RPMI8226 (cell line): ENCODE measurements around the gene PGLYRP4.

ENCODE experiments used
- DNase-seq: peaks from one replicate; pipeline ENCODE4 v3.0.0-alpha.2; 2015

PGLYRP4 gene

GRCh38 chr1:153348511-153349362, at the start of gene PGLYRP4:
Gene PGLYRP4 (minus strand): TSS chr1:153348841. CDS start chr1:153347932, 909 bp downstream.
- no peak for DNase-seq

- DNase-seq, result no peak
Measured at GRCh38 chr1:153397924-153398651, 49.4 kb upstream of the PGLYRP4 start.

- DNase-seq, result no peak
Measured at GRCh38 chr1:153397051-153397923, 48.6 kb upstream of the PGLYRP4 start.

DNA sequence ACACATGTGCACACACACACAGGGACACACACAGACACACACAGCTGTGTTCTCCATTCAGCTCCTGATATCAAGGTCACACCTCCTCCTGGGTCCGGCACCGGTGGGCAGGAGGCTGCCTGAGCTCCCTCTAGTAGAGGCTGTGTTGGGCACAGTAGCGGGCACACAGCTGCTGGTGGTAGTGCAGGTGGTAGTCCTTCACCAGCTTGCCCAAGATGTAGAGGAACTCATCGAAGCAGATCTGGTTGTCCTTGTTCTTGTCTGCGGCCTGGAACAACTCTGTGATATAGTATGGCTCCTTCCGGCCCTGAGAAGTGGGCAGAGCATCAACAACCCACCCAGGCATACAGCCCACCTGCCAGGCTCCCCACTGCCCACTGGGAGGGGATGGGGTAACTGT, 47.8 kb upstream of the PGLYRP4 start:
- DNase-seq, result no peak

GRCh38 chr1:153395776-153396175, 47.1 kb upstream of the PGLYRP4 start:
- no peak for DNase-seq

- DNase-seq, result no peak
Measured at GRCh38 chr1:153395136-153395685, 46.6 kb upstream of the PGLYRP4 start.

GRCh38 chr1:153394391-153394790, 45.8 kb upstream of the PGLYRP4 start:
- DNase-seq, result no peak

GRCh38 chr1:153393926-153394325, 45.3 kb upstream of the PGLYRP4 start:
- DNase-seq, result no peak

DNA sequence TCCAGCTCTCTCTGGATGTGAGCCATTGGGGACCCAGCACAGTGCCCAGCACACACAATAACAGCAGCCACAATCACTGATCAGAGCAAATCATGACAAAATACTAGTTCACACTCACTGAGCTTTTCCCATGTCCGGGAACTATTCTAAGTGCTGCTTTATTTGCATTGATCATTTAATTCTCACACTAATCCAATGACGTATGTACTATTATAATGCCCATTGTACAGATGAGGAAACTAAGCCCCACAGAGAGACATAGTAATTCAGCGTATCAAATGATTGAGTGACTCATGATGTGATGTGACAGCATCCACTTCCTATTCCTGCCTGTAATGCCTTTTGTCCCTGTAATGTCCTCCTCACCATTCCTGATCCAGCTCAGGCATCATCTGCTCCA, 44.2 kb upstream of the PGLYRP4 start:
- DNase-seq, result no peak

DNA sequence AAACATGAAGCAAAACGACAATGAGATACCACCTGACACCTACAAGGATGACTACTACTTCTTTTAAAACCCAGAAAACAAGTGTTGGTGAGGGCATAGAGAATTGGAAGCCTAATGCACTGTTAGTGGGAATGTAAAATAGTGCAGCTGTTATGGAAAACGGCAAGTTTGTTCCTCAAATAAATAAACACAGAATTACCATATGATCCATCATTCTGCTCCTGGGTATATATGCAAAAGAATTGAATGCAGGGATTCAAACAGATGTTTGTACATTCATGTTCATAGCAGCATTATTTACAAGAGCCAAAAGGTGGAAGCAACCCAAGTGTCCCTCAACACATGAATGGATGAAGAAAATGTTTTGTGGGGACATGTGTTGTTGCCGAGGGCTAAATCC, 43.6 kb upstream of the PGLYRP4 start:
- DNase-seq, result no peak

- DNase-seq, result peak; percentile 64
Measured at GRCh38 chr1:153390938-153391710, 42.5 kb upstream of the PGLYRP4 start, which contains the start of gene S100A8. Gene S100A8 (minus strand): TSS chr1:153391073. CDS start chr1:153390535, 538 bp downstream.

- no peak for DNase-seq
Measured at GRCh38 chr1:153389973-153390879, 41.6 kb upstream of the PGLYRP4 start.

- DNase-seq, result no peak
Measured at GRCh38 chr1:153389401-153389800, 40.8 kb upstream of the PGLYRP4 start.

DNA sequence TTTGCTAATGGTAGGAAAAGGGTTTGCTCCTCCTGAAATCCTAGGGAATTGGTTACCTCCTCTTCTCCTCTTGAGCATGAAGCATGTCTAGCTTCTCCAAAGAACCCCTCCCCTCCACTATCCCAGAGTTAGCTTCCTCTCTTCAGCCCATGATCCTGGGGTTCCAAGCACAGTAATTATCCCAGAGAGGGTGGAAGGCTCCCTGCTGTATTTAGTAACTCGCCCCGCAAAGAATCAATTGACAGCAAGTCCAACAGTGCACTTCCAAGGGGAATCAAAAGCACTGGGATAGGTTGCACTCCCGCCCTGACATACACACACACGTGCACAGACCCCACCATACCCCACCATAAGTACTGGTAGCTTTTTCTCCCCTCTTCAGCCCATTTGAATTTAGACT, 39.1 kb upstream of the PGLYRP4 start:
- no peak for DNase-seq

DNA sequence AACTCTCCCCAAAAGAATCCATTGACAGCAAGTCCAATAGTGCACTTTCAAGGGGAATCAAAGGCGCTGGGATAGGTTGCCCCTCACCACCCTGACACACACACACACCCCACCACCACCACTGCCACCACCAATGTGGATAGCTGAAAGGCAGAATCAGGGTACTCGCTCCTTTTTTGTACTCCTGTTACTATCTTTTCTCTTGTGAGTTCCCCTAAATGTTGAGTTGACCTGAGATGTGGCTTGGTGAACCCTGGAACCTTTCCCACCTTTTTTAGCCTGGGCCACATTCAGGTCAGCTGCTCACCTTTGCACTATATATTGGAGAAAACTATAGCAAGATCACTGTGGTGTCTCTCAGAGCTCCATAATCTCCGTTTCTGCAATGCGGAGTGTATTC, 38.4 kb upstream of the PGLYRP4 start:
- no peak for DNase-seq

DNA sequence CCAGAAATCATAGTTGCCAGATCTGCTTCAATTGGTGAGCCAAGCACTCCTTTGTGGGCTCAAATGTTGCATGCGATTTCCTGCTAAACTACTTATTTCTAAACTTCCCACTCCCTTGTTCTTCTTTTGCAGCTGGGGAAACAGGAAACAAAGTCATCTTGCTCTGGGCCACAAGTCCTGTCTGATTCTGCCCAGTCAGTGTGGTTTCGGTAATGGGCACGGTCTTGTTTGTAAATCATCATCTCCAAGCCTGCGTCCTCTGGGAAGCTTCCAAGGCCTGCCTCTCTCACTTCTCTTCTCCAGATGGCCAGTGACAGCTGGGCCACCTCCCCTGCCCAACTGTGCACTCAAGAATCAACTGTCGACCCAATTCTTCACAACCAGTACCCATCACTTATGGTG, 37.9 kb upstream of the PGLYRP4 start:
- no peak for DNase-seq

DNA sequence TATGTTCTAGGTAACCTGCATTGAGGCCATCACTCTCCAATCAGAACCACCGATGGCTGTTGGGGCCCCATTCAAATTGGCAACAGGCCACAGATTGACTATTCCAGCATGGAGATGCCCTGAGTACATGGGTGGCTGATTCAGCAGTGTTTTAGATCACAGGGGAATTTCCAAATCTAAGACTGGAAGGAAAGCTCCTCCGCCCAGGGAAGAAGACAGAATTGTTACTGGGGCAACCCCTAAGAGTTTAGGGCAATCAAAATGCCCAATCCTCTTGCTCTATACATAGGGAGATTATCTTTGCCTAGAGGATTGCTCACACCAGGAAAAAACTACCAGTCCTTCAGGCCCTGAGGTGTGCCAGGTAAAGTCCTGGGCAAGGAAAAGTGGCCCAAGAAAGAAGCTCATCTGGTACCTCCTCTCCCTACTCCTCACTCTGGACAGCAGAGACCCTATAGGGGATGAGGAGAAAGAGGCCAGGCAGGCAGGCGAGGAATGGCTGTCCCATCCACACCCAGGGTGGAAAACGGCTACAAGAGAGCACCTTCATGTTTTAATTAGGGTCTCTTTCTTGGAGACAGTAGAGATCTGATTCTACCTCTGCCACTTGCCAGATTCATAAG, 36.4 kb upstream of the PGLYRP4 start:
- DNase-seq, result no peak

- DNase-seq, result no peak
Measured at GRCh38 chr1:153380711-153381110, 32.1 kb upstream of the PGLYRP4 start.

GRCh38 chr1:153379591-153379990, 30.9 kb upstream of the PGLYRP4 start:
- no peak for DNase-seq

DNA sequence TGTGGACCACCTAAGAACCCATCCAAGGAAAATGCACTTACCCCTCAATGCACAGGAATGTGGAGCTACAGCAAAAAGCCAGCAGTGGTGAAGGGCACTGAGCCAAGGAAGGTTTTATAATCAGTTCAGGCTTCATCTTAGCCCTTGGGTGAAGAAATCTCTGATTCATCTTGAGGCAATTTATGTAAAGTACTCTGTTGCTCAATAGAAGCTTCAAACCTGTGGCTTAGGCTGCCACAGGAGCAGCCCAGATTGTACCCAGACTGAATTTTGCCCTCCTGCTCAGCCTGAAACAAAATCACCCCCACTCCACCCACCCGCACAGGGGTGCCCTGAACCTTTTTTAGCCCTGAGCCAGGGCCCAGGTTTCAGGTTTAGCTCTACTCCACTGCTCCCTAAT, 26.9 kb upstream of the PGLYRP4 start, which contains the start of gene S100A12:
Gene S100A12, minus strand, starts transcription at position 111 of the 400 bp plus-strand sequence. CDS start 1,029 bp downstream, outside the sequence.
- DNase-seq, result no peak
